ENCODE data around the gene SEMA4C. TPM values are rescaled to one million over a fixed set of nuclear protein-coding genes. Genes with fewer than 3 reads are reported as not detected.

The SEMA4C gene
- polyA plus RNA-seq, 1 experiment: 16.8 TPM

- DNase-seq (ENCODE audit: low read depth, low spot score): no peak
- Histone ChIP-seq H3K27me3 (ENCODE audit: control insufficient read depth, insufficient read depth, low read length) (no peaks in the 10 kb centered on the region), H3K27ac (ENCODE audit: low read depth, low read length) (no peak overlapping the region), H3K4me3 (ENCODE audit: low read depth, low read length) (peak overlapping the region; percentile 85), H3K9me3 (ENCODE audit: control insufficient read depth, insufficient read depth, low read length) (no peaks in the 10 kb centered on the region; the same call in 1 of the 2 replicates)
- POLR2A ChIA-PET: interaction anchor here (2.9 kb wide), 1 partner anchor 9 kb away, joined by 42 read pairs; the partner anchor contains the start of gene ANKRD39
- CTCF ChIA-PET: interaction anchor here (1.3 to 3.4 kb wide), 2 partner anchors 9 to 85 kb away, joined by 3 to 60 read pairs; partner anchors contain the start of gene ANKRD39
- TF ChIP-seq CTCF (IDR thresholded peaks at IDR 0.05; ENCODE audit: low read depth, low read length): no peak
Observed at GRCh38 chr2:96866986-96867755, 2.7 kb downstream of the SEMA4C start.

- ChIA-PET POLR2A (no interaction called here), CTCF (interaction anchor here (1.3 to 3.4 kb wide), 2 partner anchors 9 to 86 kb away, joined by 3 to 60 read pairs; partner anchors contain the start of gene ANKRD39)
- Histone ChIP-seq H3K9me3 (ENCODE audit: control insufficient read depth, insufficient read depth, low read length) (no peaks in the 10 kb centered on the region; the same call in 1 of the 2 replicates), H3K27ac (ENCODE audit: low read depth, low read length) (no peak overlapping the region), H3K27me3 (ENCODE audit: control insufficient read depth, insufficient read depth, low read length) (no peaks in the 10 kb centered on the region), H3K4me3 (ENCODE audit: low read depth, low read length) (peak overlapping the region; percentile 85)
- no peak for TF ChIP-seq CTCF (IDR thresholded peaks at IDR 0.05; ENCODE audit: low read depth, low read length)
- no peak for DNase-seq (ENCODE audit: low read depth, low spot score)
Observed at GRCh38 chr2:96866586-96866985, 3.3 kb downstream of the SEMA4C start.

GRCh38 chr2:96866149-96866548 lies 3.7 kb downstream of the SEMA4C start:
- Histone ChIP-seq H3K9me3 (ENCODE audit: control insufficient read depth, insufficient read depth, low read length) (no peaks in the 10 kb centered on the region; the same call in 1 of the 2 replicates), H3K27ac (ENCODE audit: low read depth, low read length) (no peak overlapping the region), H3K27me3 (ENCODE audit: control insufficient read depth, insufficient read depth, low read length) (no peaks in the 10 kb centered on the region), H3K4me3 (ENCODE audit: low read depth, low read length) (no peak overlapping the region)
- POLR2A ChIA-PET: no interaction called here
- TF ChIP-seq CTCF (IDR thresholded peaks at IDR 0.05; ENCODE audit: low read depth, low read length): no peak
- CTCF ChIA-PET: no interaction called here
- DNase-seq (ENCODE audit: low read depth, low spot score): no peak

- H3K27ac ChIP-seq (ENCODE audit: low read depth, low read length): no peak overlapping the region
- ChIA-PET CTCF (no interaction called here), POLR2A (no interaction called here)
- no peak for DNase-seq (ENCODE audit: low read depth, low spot score)
- H3K9me3 ChIP-seq (ENCODE audit: control insufficient read depth, insufficient read depth, low read length): no peaks in the 10 kb centered on the region; the same call in 1 of the 2 replicates
- no peaks in the 10 kb centered on the region for H3K27me3 ChIP-seq (ENCODE audit: control insufficient read depth, insufficient read depth, low read length)
- TF ChIP-seq CTCF (IDR thresholded peaks at IDR 0.05; ENCODE audit: low read depth, low read length): no peak
- no peak overlapping the region for H3K4me3 ChIP-seq (ENCODE audit: low read depth, low read length)
Observed at GRCh38 chr2:96865654-96866053, 4.2 kb downstream of the SEMA4C start.

- CTCF ChIA-PET: no interaction called here
- no peaks in the 10 kb centered on the region for H3K27me3 ChIP-seq (ENCODE audit: control insufficient read depth, insufficient read depth, low read length)
- DNase-seq (ENCODE audit: low read depth, low spot score): no peak
- no peak overlapping the region for H3K27ac ChIP-seq (ENCODE audit: low read depth, low read length)
- H3K9me3 ChIP-seq (ENCODE audit: control insufficient read depth, insufficient read depth, low read length): no peaks in the 10 kb centered on the region; the same call in 1 of the 2 replicates
- H3K4me3 ChIP-seq (ENCODE audit: low read depth, low read length): no peak overlapping the region
- TF ChIP-seq CTCF (IDR thresholded peaks at IDR 0.05; ENCODE audit: low read depth, low read length): no peak
- POLR2A ChIA-PET: no interaction called here
Observed at GRCh38 chr2:96864343-96865091, 5.4 kb downstream of the SEMA4C start.
